B cell (primary cell): Measurements from ENCODE around the gene ZNF213. TPM values are rescaled to one million over a fixed set of nuclear protein-coding genes. Genes with fewer than 3 reads are reported as not detected.

Experiments
- ATAC-seq: fragments of 200-7000 bp; cut with Tn5 transposase; one replicate; pipeline ENCODE4 v1.10.0; 2021; ENCODE audit warnings: low read depth, mild to moderate bottlenecking, moderate number of reproducible peaks, moderate library complexity
- CTCF ChIA-PET: fragments of 350-600 bp; sonication (Branson Sonifier 250); formaldehyde crosslinking; loops from one replicate; lab custom pipeline; 2021; ENCODE audit warnings: antibody characterized with exemption, inconsistent platforms; lab: Charles Lee
- POLR2A ChIA-PET: fragments of 350-600 bp; sonication (Branson Sonifier 250); formaldehyde crosslinking; loops from one replicate; lab custom pipeline; 2021; ENCODE audit warnings: antibody characterized with exemption; lab: Charles Lee
- DNase-seq: peaks from one replicate; pipeline ENCODE4 v3.0.0; 2013
- H2AFZ ChIP-seq: 2 replicates; pipeline ENCODE4 v1.6.1; 2012; ENCODE audit warnings: mild to moderate bottlenecking, low read depth, low read length; ENCODE audit not compliant: insufficient read depth, poor library complexity, severe bottlenecking
- H3K27ac ChIP-seq, 2 donors: 1 replicate in 1 of 2; 2 replicates in 1 of 2; pipeline ENCODE4 v1.5.1; 2012 to 2013; ENCODE audit warnings: low read length in 2 of 2, mild to moderate bottlenecking in 2 of 2, moderate library complexity in 1 of 2
- H3K27me3 ChIP-seq, 4 experiments: fragments of 200-600 bp in 1 of 4; sonication (generic) in 1 of 4; replicated peaks in 1 of 4; 1 replicate in 2 of 4; 2 replicates in 2 of 4; pipeline versions ENCODE4 v1.6.1 to v1.7.0; 2013 to 2016; ENCODE audit warnings: low read length in 3 of 4, mild to moderate bottlenecking in 2 of 4, mixed read lengths in 1 of 4, moderate library complexity in 1 of 4; ENCODE audit not compliant: insufficient read depth in 4 of 4, control insufficient read depth in 3 of 4; ENCODE audit errors: control extremely low read depth in 1 of 4
- H3K36me3 ChIP-seq, 2 experiments: replicated peaks in 1 of 2; 1 replicate in 1 of 2; 2 replicates in 1 of 2; pipeline versions ENCODE4 v1.6.1 to v1.7.1; 2013; ENCODE audit warnings: low read length in 1 of 2; ENCODE audit not compliant: insufficient read depth in 2 of 2, control insufficient read depth in 1 of 2; ENCODE audit errors: control extremely low read depth in 1 of 2, extremely low read depth in 1 of 2
- H3K4me1 ChIP-seq, 2 donors: fragments of 200-600 bp in 1 of 2; sonication (generic) in 1 of 2; 1 replicate in 1 of 2; 2 replicates in 1 of 2; pipeline versions ENCODE4 v1.5.1 to v1.6.1; 2013 to 2017; ENCODE audit warnings: low read length in 2 of 2; ENCODE audit not compliant: control insufficient read depth in 2 of 2, insufficient read depth in 2 of 2
- H3K4me2 ChIP-seq: replicated peaks from 2 replicates; pipeline ENCODE3; 2012; ENCODE audit warnings: mild to moderate bottlenecking, low read depth, low read length; ENCODE audit not compliant: poor library complexity, severe bottlenecking
- H3K4me3 ChIP-seq, 5 experiments: fragments of 200-600 bp in 1 of 5; sonication (generic) in 1 of 5; 1 replicate in 3 of 5; 2 replicates in 2 of 5; pipeline versions ENCODE4 v1.5.1 to v1.7.0; 2011 to 2016; ENCODE audit warnings: low read length in 4 of 5, mild to moderate bottlenecking in 4 of 5, low read depth in 2 of 5, control low read depth in 1 of 5, moderate library complexity in 1 of 5; ENCODE audit not compliant: insufficient read depth in 1 of 5; ENCODE audit errors: control extremely low read depth in 1 of 5, extremely low read depth in 1 of 5
- H3K79me2 ChIP-seq: fragments of 200-600 bp; sonication (generic); one replicate; pipeline ENCODE4 v1.6.0; 2016; ENCODE audit warnings: low read length; ENCODE audit not compliant: control insufficient read depth, insufficient read depth
- H3K9ac ChIP-seq: fragments of 200-600 bp; sonication (generic); 2 replicates; pipeline ENCODE4 v1.6.1; 2017; ENCODE audit warnings: mild to moderate bottlenecking, low read length, moderate library complexity
- H3K9me3 ChIP-seq, 3 donors: one replicate each; pipeline versions ENCODE4 v1.6.1 to v1.7.1; 2013; ENCODE audit warnings: low read length in 2 of 3; ENCODE audit not compliant: control insufficient read depth in 2 of 3, insufficient read depth in 1 of 3; ENCODE audit errors: control extremely low read depth in 1 of 3
- H4K20me1 ChIP-seq: 2 replicates; pipeline ENCODE4 v1.6.0; 2012; ENCODE audit warnings: mild to moderate bottlenecking, low read length; ENCODE audit not compliant: insufficient read depth, control insufficient read depth, poor library complexity, severe bottlenecking
- H3K27ac Mint-ChIP-seq: one replicate; pipeline ENCODE4 v1.8.0; 2021; ENCODE audit warnings: mixed read lengths
- H3K27me3 Mint-ChIP-seq: one replicate; pipeline ENCODE4 v1.8.0; 2021; ENCODE audit warnings: mixed read lengths
- H3K4me1 Mint-ChIP-seq: one replicate; pipeline ENCODE4 v1.8.0; 2021; ENCODE audit warnings: mixed read lengths
- H3K4me3 Mint-ChIP-seq: one replicate; pipeline ENCODE4 v1.8.0; 2021; ENCODE audit warnings: mixed read lengths
- H3K9me3 Mint-ChIP-seq: one replicate; pipeline ENCODE4 v1.8.0; 2022; ENCODE audit warnings: mixed read lengths; ENCODE audit not compliant: insufficient read depth
- CTCF ChIP-seq: fragments of 200-600 bp; IDR thresholded peaks from one replicate; pipeline ENCODE4 v1.8.0; 2022; ENCODE audit warnings: antibody characterized with exemption, mild to moderate bottlenecking
- EZH2 ChIP-seq: IDR thresholded peaks from 2 replicates; pipeline ENCODE4 v1.6.1; 2012; ENCODE audit warnings: borderline replicate concordance, low read depth, mild to moderate bottlenecking, moderate library complexity, low read length; ENCODE audit not compliant: insufficient read depth, poor library complexity, severe bottlenecking
- WGBS: methylation state at CpG from one replicate; pipeline ENCODE4 v1.1.5; 2013; ENCODE audit warnings: missing lambda C conversion rate; ENCODE audit not compliant: insufficient coverage; 5-methylcytosine and 5-hydroxymethylcytosine counted together
- intact Hi-C: fragments of 100-400 bp; cut with micrococcal nuclease; formaldehyde crosslinking; loops from one replicate; pipeline ENCODE4 v1.10.0; 2022
- polyA plus RNA-seq: library from polyadenylated mRNA; depleted of rRNA; stranded (reverse); fragments of >200 nt; gene quantifications from 2 replicates; pipeline ENCODE4 v1.2.3, GENCODE V29; 2012
- total RNA-seq, 2 donors: library from RNA; stranded (reverse); fragments of 120-200 nt in 1 of 2; gene quantifications; 1 replicate in 1 of 2; 2 replicates in 1 of 2; pipeline versions ENCODE4 v1.2.3 to v1.2.4, GENCODE V29; 2013 to 2022

ZNF213 gene
- total and polyA plus RNA-seq, 2 donors (not counting 1 experiment from before 2014, with no cell fraction given) = 1.4 to 7.2 TPM

GRCh38 chr16:3183445-3184139 is 48.8 kb downstream of the ZNF213 start:
- Histone ChIP-seq H3K79me2 (no peaks in the 10 kb centered on the region), H3K36me3 (no peaks in the 10 kb centered on the region), H3K4me2 (peak overlapping the region; percentile 57), H3K4me1 (peaks cover 22 to 23% of the 10 kb centered on the region in 2 donors), H4K20me1 (no peaks in the 10 kb centered on the region), H3K9me3 (peaks cover 0 to 53% (median 2%) of the 10 kb centered on the region in 3 donors), H3K27ac (no peak overlapping the region), H3K9ac (peak overlapping the region; percentile 1), H3K4me3 (peak overlapping the region in 4 of 5 experiments; percentile 11 to 38 (median 28)), H3K27me3 (peaks cover 0 to 94% (median 58%) of the 10 kb centered on the region in 4 experiments), H2AFZ (peak overlapping the region; percentile 17)
- ChIA-PET CTCF (interaction anchor here (0.6 to 2.0 kb wide), 3 partner anchors 11 to 18 kb away, joined by 3 to 5 read pairs (median 3); no protein-coding TSS in a partner anchor), POLR2A (no interaction called here)
- WGBS = 8% methylated on average over 31 of the region's 42 CpGs
- peaks cover 77% of the 10 kb centered on the region for H3K27me3 Mint-ChIP-seq
- no peak overlapping the region for H3K27ac Mint-ChIP-seq
- ATAC-seq (no peak), DNase-seq (peak; percentile 47)
- intact Hi-C loops = no loop called here
- H3K9me3 Mint-ChIP-seq = no peaks in the 10 kb centered on the region
- peak overlapping the region; percentile 73 for H3K4me3 Mint-ChIP-seq
- H3K4me1 Mint-ChIP-seq = peaks cover 27% of the 10 kb centered on the region
- no peak for TF ChIP-seq EZH2
- no peak for TF ChIP-seq CTCF
